IMR-90 (cell line): ENCODE data around the gene TMED6. TPM values are rescaled to one million over a fixed set of nuclear protein-coding genes. Genes with fewer than 3 reads are reported as not detected.

ENCODE experiments used
- ATAC-seq: fragments of 200-7000 bp; cut with Tn5 transposase; 2 replicates; pipeline ENCODE4 v1.9.1; 2020; ENCODE audit warnings: low read depth, mild to moderate bottlenecking, moderate library complexity
- BruUV-seq: library from RNA; stranded (reverse); fragments of 400-500 nt; replicated peaks from 2 replicates; lab custom pipeline; 2021; lab: Mats Ljungman, UMichigan
- CTCF ChIA-PET: fragments of 300-600 bp; formaldehyde crosslinking; extraction: SDS; loops from one replicate; lab custom pipeline; 2021; ENCODE audit warnings: antibody characterized with exemption; lab: Yijun Ruan, JAX
- POLR2A ChIA-PET: fragments of 300-600 bp; sonication (Branson Sonifier 250); formaldehyde crosslinking; loops from one replicate; lab custom pipeline; 2022; ENCODE audit warnings: antibody characterized with exemption; ENCODE audit not compliant: unreplicated experiment; lab: Charles Lee
- DNase-seq: peaks from one replicate; pipeline ENCODE4 v3.0.0; 2013
- H2AFZ ChIP-seq: replicated peaks from 2 replicates; pipeline ENCODE3; 2013; ENCODE audit warnings: low read length, mild to moderate bottlenecking; ENCODE audit not compliant: poor library complexity
- H2AK5ac ChIP-seq: 2 replicates; pipeline ENCODE4 v1.6.1; 2013; ENCODE audit warnings: low read depth, low read length, inconsistent platforms
- H2AK9ac ChIP-seq: replicated peaks from 2 replicates; pipeline ENCODE3; 2013; ENCODE audit warnings: mild to moderate bottlenecking, low read depth, low read length, moderate library complexity; ENCODE audit not compliant: poor library complexity
- H2BK120ac ChIP-seq: 2 replicates; pipeline ENCODE4 v1.6.1; 2013; ENCODE audit warnings: low read depth, low read length, inconsistent platforms
- H2BK15ac ChIP-seq: 3 replicates; pipeline ENCODE4 v1.6.1; 2013; ENCODE audit warnings: low read depth, low read length, inconsistent platforms
- H2BK20ac ChIP-seq: 2 replicates; pipeline ENCODE4 v1.6.1; 2013; ENCODE audit warnings: low read depth, mild to moderate bottlenecking, inconsistent platforms, low read length, moderate library complexity
- H2BK5ac ChIP-seq: 2 replicates; pipeline ENCODE4 v1.6.1; 2013; ENCODE audit warnings: mild to moderate bottlenecking, low read depth, low read length, inconsistent platforms; ENCODE audit not compliant: poor library complexity, severe bottlenecking
- H3K14ac ChIP-seq: replicated peaks from 2 replicates; pipeline ENCODE4 v1.6.1; 2013; ENCODE audit warnings: low read depth, low read length, inconsistent platforms
- H3K18ac ChIP-seq: 2 replicates; pipeline ENCODE4 v1.6.1; 2013; ENCODE audit warnings: low read depth, low read length, control low read depth
- H3K23ac ChIP-seq: 2 replicates; pipeline ENCODE4 v1.6.1; 2013; ENCODE audit warnings: low read depth, low read length, inconsistent platforms
- H3K27ac ChIP-seq: 2 replicates; pipeline ENCODE4 v1.5.1; 2013; ENCODE audit warnings: mild to moderate bottlenecking, control low read depth, low read length; ENCODE audit not compliant: insufficient read depth
- H3K27me3 ChIP-seq: 2 replicates; pipeline ENCODE4 v1.6.1; 2013; ENCODE audit warnings: low read length; ENCODE audit not compliant: control insufficient read depth, insufficient read depth
- H3K36me3 ChIP-seq: 2 replicates; pipeline ENCODE4 v1.6.1; 2013; ENCODE audit warnings: low read length, mixed read lengths; ENCODE audit not compliant: control insufficient read depth, insufficient read depth
- H3K4ac ChIP-seq: 2 replicates; pipeline ENCODE4 v1.6.1; 2013; ENCODE audit warnings: low read depth, low read length, inconsistent platforms
- H3K4me1 ChIP-seq: 2 replicates; pipeline ENCODE4 v1.6.1; 2013; ENCODE audit warnings: low read length, mixed read lengths; ENCODE audit not compliant: control insufficient read depth, insufficient read depth
- H3K4me2 ChIP-seq: 2 replicates; pipeline ENCODE4 v1.6.1; 2013; ENCODE audit warnings: low read depth, mild to moderate bottlenecking, control low read depth, low read length, moderate library complexity
- H3K4me3 ChIP-seq: 2 replicates; pipeline ENCODE4 v1.5.1; 2013; ENCODE audit warnings: low read depth, mild to moderate bottlenecking, control low read depth, low read length, moderate library complexity; ENCODE audit not compliant: insufficient read depth
- H3K56ac ChIP-seq: 2 replicates; pipeline ENCODE4 v1.6.1; 2013; ENCODE audit warnings: low read length, inconsistent platforms; ENCODE audit not compliant: insufficient read depth; ENCODE audit errors: extremely low read depth
- H3K79me1 ChIP-seq, 2 experiments: 2 replicates each; pipeline ENCODE4 v1.6.1; 2013; ENCODE audit warnings: low read length in 2 of 2, inconsistent platforms in 1 of 2, low read depth in 1 of 2
- H3K9ac ChIP-seq: 2 replicates; pipeline ENCODE4 v1.6.1; 2013; ENCODE audit warnings: low read depth, low read length, control low read depth
- H3K9me1 ChIP-seq: 2 replicates; pipeline ENCODE4 v1.6.1; 2013; ENCODE audit warnings: low read length, inconsistent platforms; ENCODE audit not compliant: insufficient read depth
- H3K9me3 ChIP-seq: 2 replicates; pipeline ENCODE4 v1.6.1; 2013; ENCODE audit warnings: low read length; ENCODE audit not compliant: control insufficient read depth, insufficient read depth
- H4K20me1 ChIP-seq: 2 replicates; pipeline ENCODE4 v1.6.1; 2013; ENCODE audit warnings: low read length, inconsistent platforms; ENCODE audit not compliant: insufficient read depth
- H4K5ac ChIP-seq: 2 replicates; pipeline ENCODE4 v1.6.1; 2013; ENCODE audit warnings: mild to moderate bottlenecking, low read depth, low read length, control low read depth
- H4K8ac ChIP-seq, 2 experiments: 2 replicates each; pipeline ENCODE4 v1.6.1; 2013; ENCODE audit warnings: low read depth in 2 of 2, low read length in 2 of 2, control low read depth in 1 of 2, inconsistent platforms in 1 of 2
- H4K91ac ChIP-seq: 2 replicates; pipeline ENCODE4 v1.6.1; 2013; ENCODE audit warnings: low read depth, low read length, inconsistent platforms; ENCODE audit not compliant: insufficient read depth
- BHLHE40 ChIP-seq: fragments of 150-350 bp; IDR thresholded peaks from 2 replicates; pipeline ENCODE4 v1.6.1; 2016; ENCODE audit warnings: mild to moderate bottlenecking, low read depth, low read length
- CTCF ChIP-seq: conservative IDR thresholded peaks from 2 replicates; pipeline ENCODE4 v1.5.1; 2012; ENCODE audit warnings: mild to moderate bottlenecking, low read depth, low read length, improper control_type of control experiment
- FOS ChIP-seq: fragments of 150-350 bp; IDR thresholded peaks from 2 replicates; pipeline ENCODE4 v1.6.1; 2016; ENCODE audit warnings: low read depth, low read length
- MAFK ChIP-seq: IDR thresholded peaks from 2 replicates; pipeline ENCODE4 v1.6.1; 2012; ENCODE audit warnings: low read depth, low read length, improper control_type of control experiment
- MAZ ChIP-seq: IDR thresholded peaks from 2 replicates; pipeline ENCODE4 v1.6.1; 2012; ENCODE audit warnings: low read depth, mild to moderate bottlenecking, low read length, improper control_type of control experiment, moderate library complexity, borderline replicate concordance
- MXI1 ChIP-seq: IDR thresholded peaks from 2 replicates; pipeline ENCODE4 v1.6.1; 2012; ENCODE audit warnings: low read depth, mild to moderate bottlenecking, low read length, moderate library complexity, borderline replicate concordance
- NFE2L2 ChIP-seq: fragments of 150-350 bp; IDR thresholded peaks from 2 replicates; pipeline ENCODE4 v1.6.1; 2016; ENCODE audit warnings: low read depth, mild to moderate bottlenecking, low read length
- POLR2A ChIP-seq: IDR thresholded peaks from 2 replicates; pipeline ENCODE4 v1.6.1; 2012; ENCODE audit warnings: mild to moderate bottlenecking, low read depth, low read length
- RCOR1 ChIP-seq: IDR thresholded peaks from 2 replicates; pipeline ENCODE4 v1.6.1; 2012; ENCODE audit warnings: mild to moderate bottlenecking, low read length, improper control_type of control experiment; ENCODE audit not compliant: insufficient replicate concordance
- RFX5 ChIP-seq: IDR thresholded peaks from 2 replicates; pipeline ENCODE4 v1.8.0; 2012; ENCODE audit warnings: low read depth, mild to moderate bottlenecking, low read length, moderate library complexity
- SMC3 ChIP-seq: fragments of 150-350 bp; IDR thresholded peaks from 2 replicates; pipeline ENCODE4 v1.6.1; 2016; ENCODE audit warnings: low read depth, mild to moderate bottlenecking, antibody characterized with exemption, low read length, moderate library complexity
- whole genome bisulfite sequencing, 2 experiments: methylation state at CpG; one replicate each; pipeline versions ENCODE4 v1.1.5 to v1.1.7; 2013; ENCODE audit warnings: missing lambda C conversion rate in 2 of 2; ENCODE audit not compliant: insufficient read length in 1 of 2; ENCODE audit errors: extremely low coverage in 2 of 2; 5-methylcytosine and 5-hydroxymethylcytosine counted together
- dilution Hi-C: fragments of 300-500 bp; cut with HindIII; formaldehyde crosslinking; loops from one replicate; pipeline ENCODE4 v1.14.3; 2018; ENCODE audit warnings: low sequenced_read_pairs; ENCODE audit not compliant: unreplicated experiment
- in situ Hi-C: fragments of 300-500 bp; cut with MboI; formaldehyde crosslinking; loops from 3 replicates; pipeline ENCODE4 v1.14.3; 2019; ENCODE audit warnings: low sequenced_read_pairs, inconsistent platforms, mixed read lengths
- intact Hi-C: fragments of 100-400 bp; cut with micrococcal nuclease; formaldehyde crosslinking; loops from 2 replicates; pipeline ENCODE4 v1.10.0; 2022
- polyA plus RNA-seq, 3 experiments: library from polyadenylated mRNA; depleted of rRNA; stranded (reverse); fragments of >200 nt; gene quantifications; 2 replicates each; pipeline ENCODE4 v1.2.3, GENCODE V29; 2012; ENCODE audit warnings: low replicate concordance in 1 of 3
- total RNA-seq: library from RNA; depleted of rRNA; stranded (reverse); fragments of >200 nt; gene quantifications from 2 replicates; pipeline ENCODE4 v1.2.3, GENCODE V29; 2012
- TF ChIP-seq, protein P1 (sequence below): fragments of 150-350 bp; IDR thresholded peaks from 2 replicates; pipeline ENCODE4 v1.6.1; 2017; ENCODE audit warnings: mild to moderate bottlenecking, antibody characterized with exemption, low read length, low read depth

The TMED6 gene
- total and polyA plus RNA-seq, 2 of the 4 experiments (the other 2 are of a cell fraction): 0.10 TPM; not detected in 1

DNA sequence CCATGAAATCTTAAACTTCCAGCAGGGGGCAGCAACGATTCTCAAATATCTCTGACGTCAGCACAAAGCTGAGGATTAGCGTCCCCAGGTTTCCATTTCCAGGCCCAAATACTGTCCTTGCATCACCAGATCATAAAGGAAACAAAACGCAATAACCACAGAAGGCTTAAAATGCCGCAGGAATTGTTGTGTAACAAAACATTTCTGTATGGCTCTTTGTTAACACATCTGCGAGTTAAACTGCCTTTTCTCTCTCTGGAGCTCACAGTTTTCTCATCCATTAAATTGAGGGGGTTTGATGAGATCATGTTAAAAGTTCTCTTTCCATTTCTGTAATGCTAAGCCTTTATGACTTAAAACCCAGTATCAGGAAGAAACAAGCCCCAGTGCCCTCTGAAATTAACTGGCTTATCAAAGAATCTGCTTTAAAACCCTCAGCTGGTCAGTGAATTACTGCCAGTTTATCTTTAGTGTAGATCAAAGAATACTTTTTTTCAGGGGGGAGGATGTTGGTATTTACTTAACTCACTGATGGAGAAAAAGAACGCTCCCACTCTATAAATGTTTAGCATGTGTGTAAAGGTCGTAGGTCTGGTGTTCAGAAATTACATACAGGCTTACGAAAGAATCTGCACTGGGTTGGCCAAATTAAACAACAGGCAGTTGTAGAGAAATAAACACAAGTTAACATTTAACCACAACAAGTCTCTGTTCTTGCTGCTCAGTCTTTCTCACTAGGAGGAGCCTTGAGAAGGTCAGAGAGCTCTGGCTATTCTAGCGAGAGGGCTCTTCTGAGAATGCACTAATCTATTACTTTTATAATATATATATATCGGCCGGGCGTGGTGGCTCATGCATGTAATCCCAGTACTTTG is 44.8 kb upstream of the TMED6 start:
- WGBS, 2 experiments: no CpG with 5 or more reads among the region's 13 CpGs
- Histone ChIP-seq H2BK15ac (peak overlapping the region; percentile 32; the same call in 1 of the 3 replicates), H3K4ac (peak overlapping the region; percentile 59; the same call in 1 of the 2 replicates), H4K20me1 (peaks cover 5% of the 10 kb centered on the region; the same call in 1 of the 2 replicates), H2BK20ac (0 out of 2 replicates have a peak overlapping the region, but pooled peaks have one; percentile 28), H2AFZ (peak overlapping the region; percentile 55), H4K91ac (peak overlapping the region; percentile 24; the same call in 1 of the 2 replicates), H3K36me3 (no peaks in the 10 kb centered on the region), H2AK5ac (no peak overlapping the region), H3K79me1 (peaks cover 0 to 14% of the 10 kb centered on the region in 2 experiments; a peak in 1 of 4 replicates), H3K27ac (peak overlapping the region; percentile 62; the same call in 1 of the 2 replicates), H3K4me3 (peak overlapping the region; percentile 13; the same call in 1 of the 2 replicates), H3K18ac (peak overlapping the region; percentile 54), H4K5ac (peak overlapping the region; percentile 6), H3K9me1 (peaks cover 7% of the 10 kb centered on the region; the same call in 1 of the 2 replicates), H2BK120ac (peak overlapping the region; percentile 52; the same call in 1 of the 2 replicates), H3K4me1 (peaks cover 12% of the 10 kb centered on the region), H3K4me2 (peak overlapping the region; percentile 73), H3K14ac (peak overlapping the region; percentile 14; the same call in 1 of the 2 replicates), H2BK5ac (peak overlapping the region; percentile 81), H4K8ac (peak overlapping the region in 1 of 2 experiments; percentile 1; a peak in 1 of 4 replicates), H3K23ac (peak overlapping the region; percentile 37; the same call in 1 of the 2 replicates), H2AK9ac (no peak overlapping the region), H3K9me3 (no peaks in the 10 kb centered on the region), H3K27me3 (no peaks in the 10 kb centered on the region; the same call in 1 of the 2 replicates), H3K56ac (0 out of 2 replicates have a peak overlapping the region, but pooled peaks have one; percentile 6), H3K9ac (peak overlapping the region; percentile 33; the same call in 1 of the 2 replicates)
- POLR2A ChIA-PET: interaction anchor here (1.0 kb wide), 1 partner anchor 358 kb away, joined by 3 read pairs; the partner anchor contains the start of gene NOB1
- dilution Hi-C loops: no loop called here
- no TSS peak for BruUV-seq
- in situ Hi-C loops: loop anchor here (5.0 to 10.0 kb wide), 2 partner anchors 288 to 356 kb away; partner anchors contain the start of gene NOB1
- peak; percentile 79 for ATAC-seq
- intact Hi-C loops: loop anchor here (1.0 to 5.0 kb wide), 3 partner anchors 169 to 358 kb away; partner anchors contain the start of genes NFAT5 and NOB1
- DNase-seq: peak; percentile 96
- CTCF ChIA-PET: interaction anchor here (0.5 to 2.6 kb wide), 12 partner anchors 8 to 358 kb away, joined by 3 to 14 read pairs (median 3); partner anchors contain the start of gene NOB1
- TF ChIP-seq CTCF (peak; percentile 73), POLR2A (no peak), BHLHE40 (peak; percentile 76), SMC3 (peak; percentile 67), FOS (no peak), MAFK (peak; percentile 99), RCOR1 (peak; percentile 62), RFX5 (no peak), MXI1 (no peak), NFE2L2 (0 out of 2 replicates have a peak, but pooled peaks have one; percentile 3), MAZ (no peak)
- TF ChIP-seq, protein P1, sequence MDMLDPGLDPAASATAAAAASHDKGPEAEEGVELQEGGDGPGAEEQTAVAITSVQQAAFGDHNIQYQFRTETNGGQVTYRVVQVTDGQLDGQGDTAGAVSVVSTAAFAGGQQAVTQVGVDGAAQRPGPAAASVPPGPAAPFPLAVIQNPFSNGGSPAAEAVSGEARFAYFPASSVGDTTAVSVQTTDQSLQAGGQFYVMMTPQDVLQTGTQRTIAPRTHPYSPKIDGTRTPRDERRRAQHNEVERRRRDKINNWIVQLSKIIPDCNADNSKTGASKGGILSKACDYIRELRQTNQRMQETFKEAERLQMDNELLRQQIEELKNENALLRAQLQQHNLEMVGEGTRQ: no peak
